Superior temporal gyrus (tissue), 1 donor: Measurements from ENCODE around the gene EPB41.
"Not testable (repeated sequence)": the region's sequence is repeated elsewhere in the genome, so short reads cannot be mapped to it uniquely, and the experiment has no call there.

ENCODE experiments used
- DNase-seq: peaks from one replicate; pipeline ENCODE4 v3.0.0-alpha.2; 2016; ENCODE audit errors: extremely low spot score

Gene EPB41

GRCh38 chr1:29133861-29134694 lies 219.7 kb downstream of the EPB41 start:
- no peak for DNase-seq

GRCh38 chr1:29134695-29135028 lies 220.3 kb downstream of the EPB41 start:
- DNase-seq: no peak

- DNase-seq: no peak
These were observed 222.1 kb downstream of the EPB41 start for GRCh38 chr1:29136391-29136915.

GRCh38 chr1:29142714-29143113 lies 228.3 kb downstream of the EPB41 start:
- no peak for DNase-seq

DNA sequence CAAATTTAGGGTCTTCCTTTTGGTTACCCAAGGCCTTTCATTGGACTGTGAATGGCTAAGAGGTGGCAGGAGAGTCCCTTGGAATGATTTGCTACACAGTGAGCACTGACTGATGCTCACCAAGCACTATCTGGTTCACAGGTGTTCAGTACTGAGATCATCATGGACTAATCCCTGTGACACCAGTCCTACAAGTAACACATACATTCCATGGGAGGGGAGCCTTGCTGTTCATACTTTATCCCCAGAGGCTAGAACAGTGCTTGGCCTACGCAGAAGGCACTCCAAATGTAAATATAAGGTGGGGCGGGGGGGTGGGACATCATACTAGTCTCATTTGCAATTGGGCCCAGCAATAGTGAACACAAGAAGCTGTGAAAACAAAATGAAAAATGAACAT lies 229.8 kb downstream of the EPB41 start:
- no peak for DNase-seq

- no peak for DNase-seq
These were observed 231.5 kb downstream of the EPB41 start for GRCh38 chr1:29145739-29146437.

DNA sequence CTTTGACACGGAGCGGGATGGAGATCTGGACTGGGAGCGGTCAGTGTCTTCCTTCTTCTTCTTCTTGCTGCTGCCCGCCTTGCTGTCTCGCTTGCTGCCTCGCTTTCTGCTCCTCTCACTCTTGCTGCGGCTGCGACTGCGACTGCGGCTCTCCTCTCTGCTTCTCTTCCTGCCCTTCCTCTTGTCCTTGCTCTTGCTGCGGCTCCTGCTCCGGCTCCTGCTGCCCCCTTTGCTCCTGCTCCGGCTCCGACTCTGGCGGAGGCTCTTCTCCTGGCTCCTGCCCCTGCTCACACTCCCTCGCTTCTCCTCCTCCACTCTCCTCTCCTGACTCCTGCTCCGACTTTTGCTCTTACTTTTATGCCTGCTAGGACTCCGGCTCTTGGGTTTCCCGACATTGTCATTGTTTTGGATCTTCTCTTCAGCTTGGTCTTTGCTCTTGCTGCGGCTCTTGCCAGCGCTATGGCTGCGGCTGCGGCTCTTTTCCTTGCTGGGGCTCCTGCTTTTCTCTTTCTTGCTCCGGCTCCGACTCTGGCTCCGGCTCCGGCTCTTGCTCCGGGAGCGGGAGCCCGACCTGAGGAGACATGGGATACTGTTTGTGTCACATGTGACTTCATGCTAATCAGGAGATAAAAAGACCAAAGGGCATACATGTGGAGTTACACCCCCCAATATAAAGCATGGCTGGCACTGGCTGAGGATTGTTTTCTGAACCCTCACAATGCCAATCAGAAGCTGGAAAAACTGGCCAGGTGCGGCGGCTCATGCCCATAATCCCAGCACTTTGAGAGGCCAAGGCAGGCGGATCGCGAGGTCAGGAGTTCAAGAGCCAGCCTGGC lies 234.5 kb downstream of the EPB41 start:
- DNase-seq: no peak

GRCh38 chr1:29150346-29150745 lies 236.0 kb downstream of the EPB41 start:
- DNase-seq: not testable (repeated sequence)

- DNase-seq: no peak
These were observed 237.9 kb downstream of the EPB41 start for GRCh38 chr1:29152046-29152805.

- no peak for DNase-seq
These were observed 242.3 kb downstream of the EPB41 start for GRCh38 chr1:29156543-29157268.

GRCh38 chr1:29157269-29157601 lies 242.9 kb downstream of the EPB41 start:
- DNase-seq: no peak

GRCh38 chr1:29159773-29160172 lies 245.4 kb downstream of the EPB41 start:
- no peak for DNase-seq

DNA sequence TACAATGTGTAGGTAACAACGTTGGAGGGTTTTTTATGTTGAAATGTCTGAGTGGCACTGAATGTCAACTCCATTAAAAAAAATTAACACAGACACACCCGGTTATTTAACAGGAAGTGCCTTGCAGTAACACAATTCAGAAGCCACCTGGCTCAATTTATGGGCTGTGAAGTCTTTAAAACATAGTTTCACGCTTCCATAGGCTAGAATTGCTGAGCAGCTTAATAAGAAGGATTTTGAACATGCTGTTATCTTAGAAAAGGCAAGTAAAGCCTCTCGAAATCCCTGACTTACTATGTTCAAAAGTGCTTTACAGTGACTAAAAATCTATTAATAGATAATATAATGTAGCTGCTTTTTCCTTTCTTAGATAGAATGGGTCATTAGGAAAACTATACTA lies 247.7 kb downstream of the EPB41 start:
- DNase-seq: no peak

DNA sequence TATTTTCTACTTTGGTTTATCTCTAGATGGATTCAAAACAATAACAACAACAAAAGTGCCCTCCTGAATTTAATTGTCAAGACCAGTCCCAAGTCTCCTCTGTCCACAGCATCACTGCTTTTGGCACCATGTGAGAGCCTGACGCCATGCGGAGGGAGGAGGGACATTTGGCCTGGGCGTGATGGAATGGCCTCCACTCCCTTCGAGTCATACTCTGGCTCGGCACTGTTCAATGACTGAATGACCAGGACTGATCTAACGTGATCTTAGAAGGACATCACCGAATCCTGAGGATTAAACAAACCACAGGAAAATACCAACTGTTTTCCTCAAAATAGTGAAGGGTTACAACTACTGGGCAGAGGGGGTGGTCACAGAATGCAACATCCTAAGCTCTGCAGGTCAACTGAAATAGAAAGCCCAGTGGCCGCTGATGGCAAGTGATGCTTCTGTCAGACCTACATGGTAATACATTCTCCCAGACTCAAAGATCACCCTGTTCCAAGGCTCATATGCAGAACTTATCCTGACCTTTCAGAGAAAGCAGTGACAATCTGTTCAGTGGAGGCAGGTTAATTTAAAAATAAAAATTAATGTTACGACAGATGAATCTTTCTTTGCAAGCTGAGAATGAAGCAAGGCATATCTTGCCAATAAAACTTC lies 248.2 kb downstream of the EPB41 start:
- no peak for DNase-seq

DNA sequence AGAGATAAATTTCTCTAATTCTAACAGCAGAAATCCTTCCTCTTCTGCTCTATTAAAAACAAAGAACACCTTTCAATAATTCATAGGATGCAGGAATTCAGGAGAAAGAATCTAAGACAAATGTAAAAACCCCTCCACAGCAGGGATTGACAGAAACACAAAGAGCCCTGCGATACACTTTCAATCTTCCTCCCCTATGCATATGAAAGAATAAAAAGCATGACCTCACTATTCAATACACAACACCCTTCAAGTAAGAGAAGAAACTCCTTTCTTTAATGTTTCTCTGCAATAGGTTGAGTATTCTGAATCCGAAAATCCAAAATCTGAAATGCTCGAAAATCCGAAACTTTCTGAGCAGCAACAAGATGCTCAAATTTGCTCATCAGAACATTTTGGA lies 250.2 kb downstream of the EPB41 start:
- no peak for DNase-seq

- DNase-seq: no peak
These were observed 252.0 kb downstream of the EPB41 start for GRCh38 chr1:29166291-29166878.

DNA sequence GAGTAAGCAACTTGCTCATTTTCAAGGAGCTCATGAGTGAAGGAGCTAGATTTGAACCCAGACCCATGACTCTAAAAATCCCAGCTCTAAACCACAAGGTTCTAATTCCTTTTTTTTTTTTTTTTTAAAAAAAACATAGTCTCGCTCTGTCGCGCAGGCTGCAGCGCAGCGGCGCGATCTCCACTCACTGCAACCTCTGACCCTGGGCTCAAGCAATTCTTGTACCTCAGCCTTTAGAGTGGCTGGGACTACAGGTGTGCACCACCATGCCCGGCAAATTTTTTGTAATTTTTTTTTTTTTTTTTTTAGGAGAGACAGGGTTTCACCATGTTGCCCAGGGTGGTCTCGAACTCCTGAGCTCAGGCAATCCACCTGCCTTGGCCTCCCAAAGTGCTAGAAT lies 253.5 kb downstream of the EPB41 start:
- DNase-seq: no peak
